Measurements from ENCODE around the gene FMNL2.

Gene FMNL2

DNA sequence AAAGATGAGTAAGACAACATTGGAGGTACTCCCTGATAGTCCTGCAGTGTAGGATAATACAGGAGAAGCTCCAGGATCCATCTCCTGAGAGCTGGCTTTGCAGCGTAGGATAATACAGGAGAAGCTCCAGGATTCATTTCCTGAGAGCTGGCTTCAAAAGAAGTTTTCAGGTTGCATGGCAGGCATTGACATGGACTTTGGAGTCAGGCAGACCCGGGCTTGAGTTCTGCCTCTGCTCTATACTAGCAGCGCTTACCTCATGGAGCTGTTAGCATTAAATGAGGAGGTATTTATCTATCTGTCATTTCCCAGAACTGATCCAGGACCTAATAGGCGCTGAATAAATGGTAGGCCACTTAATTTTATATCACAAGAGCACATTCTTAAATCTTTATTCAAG is 97.8 kb downstream of the FMNL2 start:
- H3K4me3 ChIP-seq (ENCODE audit: low read depth, low read length), result peak overlapping the region; percentile 13; the same call in 1 of the 2 replicates
- H3K36me3 ChIP-seq, result no peaks in the 10 kb centered on the region
- peak; percentile 33 for DNase-seq
- H3K27ac ChIP-seq, result peak overlapping the region; percentile 90
- H3K9me3 ChIP-seq (ENCODE audit: severe bottlenecking), result no peaks in the 10 kb centered on the region
- no peaks in the 10 kb centered on the region for H3K27me3 ChIP-seq (ENCODE audit: insufficient read depth, low read depth, severe bottlenecking)
- TF ChIP-seq, protein P1, sequence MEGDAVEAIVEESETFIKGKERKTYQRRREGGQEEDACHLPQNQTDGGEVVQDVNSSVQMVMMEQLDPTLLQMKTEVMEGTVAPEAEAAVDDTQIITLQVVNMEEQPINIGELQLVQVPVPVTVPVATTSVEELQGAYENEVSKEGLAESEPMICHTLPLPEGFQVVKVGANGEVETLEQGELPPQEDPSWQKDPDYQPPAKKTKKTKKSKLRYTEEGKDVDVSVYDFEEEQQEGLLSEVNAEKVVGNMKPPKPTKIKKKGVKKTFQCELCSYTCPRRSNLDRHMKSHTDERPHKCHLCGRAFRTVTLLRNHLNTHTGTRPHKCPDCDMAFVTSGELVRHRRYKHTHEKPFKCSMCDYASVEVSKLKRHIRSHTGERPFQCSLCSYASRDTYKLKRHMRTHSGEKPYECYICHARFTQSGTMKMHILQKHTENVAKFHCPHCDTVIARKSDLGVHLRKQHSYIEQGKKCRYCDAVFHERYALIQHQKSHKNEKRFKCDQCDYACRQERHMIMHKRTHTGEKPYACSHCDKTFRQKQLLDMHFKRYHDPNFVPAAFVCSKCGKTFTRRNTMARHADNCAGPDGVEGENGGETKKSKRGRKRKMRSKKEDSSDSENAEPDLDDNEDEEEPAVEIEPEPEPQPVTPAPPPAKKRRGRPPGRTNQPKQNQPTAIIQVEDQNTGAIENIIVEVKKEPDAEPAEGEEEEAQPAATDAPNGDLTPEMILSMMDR (IDR thresholded peaks at IDR 0.05; ENCODE audit: low read depth, low read length), result no peak

DNA sequence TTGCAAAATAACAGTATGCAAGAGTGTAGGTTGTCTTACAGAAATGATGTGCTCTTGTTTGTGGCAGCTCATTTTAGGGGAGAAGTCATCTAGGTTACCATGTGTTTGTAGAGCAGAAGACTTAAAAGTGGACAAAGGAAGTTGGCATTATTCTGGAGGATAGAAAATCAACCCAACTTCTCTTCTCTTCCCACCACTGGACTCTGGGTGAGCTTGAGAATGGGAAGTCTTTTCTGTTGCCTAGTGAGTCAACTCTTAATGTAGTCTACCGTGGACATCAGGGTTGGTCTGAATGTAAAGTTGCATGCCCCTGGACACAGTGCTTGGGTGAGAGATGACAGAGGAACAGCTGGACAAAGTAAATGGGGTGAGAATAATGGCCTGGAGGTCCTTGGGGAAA is 98.3 kb downstream of the FMNL2 start:
- TF ChIP-seq, protein P1 (IDR thresholded peaks at IDR 0.05; ENCODE audit: low read depth, low read length), result no peak
- H3K27ac ChIP-seq, result peak overlapping the region; percentile 90
- DNase-seq, result no peak
- H3K4me3 ChIP-seq (ENCODE audit: low read depth, low read length), result no peak overlapping the region
- no peaks in the 10 kb centered on the region for H3K9me3 ChIP-seq (ENCODE audit: severe bottlenecking)
- no peaks in the 10 kb centered on the region for H3K27me3 ChIP-seq (ENCODE audit: insufficient read depth, low read depth, severe bottlenecking)
- no peaks in the 10 kb centered on the region for H3K36me3 ChIP-seq

DNA sequence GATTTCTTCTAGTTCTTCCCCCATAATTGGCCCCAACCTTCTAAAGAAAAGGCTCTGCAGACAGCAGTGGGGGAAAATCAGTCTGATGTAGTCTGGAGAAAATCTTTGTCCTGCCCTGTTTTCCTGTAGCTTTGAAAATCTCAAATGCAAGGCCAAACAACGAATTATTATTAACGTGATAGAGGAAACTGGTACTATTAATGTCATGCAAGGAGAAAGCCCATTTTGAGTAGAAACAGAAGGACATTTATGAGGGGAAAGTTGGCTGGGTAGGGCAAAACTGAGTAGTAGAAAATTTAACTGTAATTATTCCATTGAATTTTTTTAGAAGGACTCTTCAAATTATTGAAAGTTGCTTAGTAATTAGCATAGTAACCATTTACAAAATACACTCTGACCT is 98.8 kb downstream of the FMNL2 start:
- DNase-seq, result no peak
- Histone ChIP-seq H3K27me3 (ENCODE audit: insufficient read depth, low read depth, severe bottlenecking) (no peaks in the 10 kb centered on the region), H3K27ac (peak overlapping the region; percentile 90), H3K4me3 (ENCODE audit: low read depth, low read length) (no peak overlapping the region), H3K9me3 (ENCODE audit: severe bottlenecking) (no peaks in the 10 kb centered on the region), H3K36me3 (no peaks in the 10 kb centered on the region)
- TF ChIP-seq, protein P1 (IDR thresholded peaks at IDR 0.05; ENCODE audit: low read depth, low read length), result no peak

DNA sequence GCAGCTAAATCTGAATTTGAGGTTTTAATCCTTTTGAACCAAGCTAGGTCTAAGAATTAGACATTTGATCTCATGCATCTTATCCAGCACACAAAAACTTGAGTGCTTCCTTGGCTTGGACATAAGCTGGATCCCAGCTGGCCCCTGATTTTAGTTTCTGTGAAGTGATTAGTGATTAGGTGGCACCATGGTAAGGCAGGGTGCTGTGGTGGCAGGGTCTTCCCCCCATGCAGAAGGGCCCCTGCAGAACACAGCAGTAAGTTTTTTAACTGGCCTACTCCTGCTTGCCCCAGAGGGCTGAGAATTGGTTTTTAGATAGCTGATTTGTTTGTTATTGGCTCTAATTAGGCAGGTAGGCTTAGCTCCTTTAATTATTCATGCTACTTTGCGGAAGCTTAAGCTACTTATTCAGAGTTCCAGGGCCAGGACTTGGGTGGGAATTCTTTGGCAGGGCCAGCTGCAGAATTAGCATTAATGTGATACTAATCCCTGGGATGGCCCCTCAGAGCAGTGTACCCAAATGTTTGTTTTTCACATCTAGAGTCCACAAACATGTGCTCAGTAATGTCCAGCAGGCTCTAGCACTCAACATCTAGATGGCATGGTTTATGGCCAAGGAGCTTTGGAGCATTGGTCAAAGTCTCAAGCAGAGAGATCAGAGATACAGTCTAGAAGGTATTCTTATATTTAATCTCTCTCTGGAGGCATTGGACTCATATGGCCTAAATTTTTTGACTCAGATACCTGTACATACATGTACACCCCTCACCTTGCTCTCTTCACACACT is 99.6 kb downstream of the FMNL2 start:
- TF ChIP-seq, protein P1 (IDR thresholded peaks at IDR 0.05; ENCODE audit: low read depth, low read length), result no peak
- H3K36me3 ChIP-seq, result no peaks in the 10 kb centered on the region
- no peak overlapping the region for H3K4me3 ChIP-seq (ENCODE audit: low read depth, low read length)
- DNase-seq, result peak; percentile 73
- no peaks in the 10 kb centered on the region for H3K9me3 ChIP-seq (ENCODE audit: severe bottlenecking)
- H3K27ac ChIP-seq, result peak overlapping the region; percentile 90
- H3K27me3 ChIP-seq (ENCODE audit: insufficient read depth, low read depth, severe bottlenecking), result no peaks in the 10 kb centered on the region

DNA sequence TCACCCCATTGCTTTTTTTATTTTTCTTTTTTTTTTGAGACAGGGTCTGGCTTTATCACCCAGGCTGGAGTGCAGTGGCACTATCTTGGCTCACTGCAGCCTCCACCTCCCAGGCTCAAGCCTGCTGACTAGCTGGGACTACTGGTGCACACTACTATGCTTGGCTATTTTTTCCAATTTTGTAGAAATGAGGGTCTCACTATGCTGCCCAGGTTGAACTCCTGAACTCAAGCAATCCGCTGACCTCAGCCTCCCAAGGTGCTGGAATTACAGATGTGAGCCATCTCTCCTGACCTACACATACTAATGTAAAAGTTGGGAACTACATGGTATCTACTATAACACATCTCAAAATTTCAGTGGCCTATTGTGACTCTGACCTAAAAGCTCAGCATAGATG is 101.2 kb downstream of the FMNL2 start:
- Histone ChIP-seq H3K4me3 (ENCODE audit: low read depth, low read length) (no peak overlapping the region), H3K36me3 (no peaks in the 10 kb centered on the region), H3K27me3 (ENCODE audit: insufficient read depth, low read depth, severe bottlenecking) (no peaks in the 10 kb centered on the region), H3K27ac (no peak overlapping the region), H3K9me3 (ENCODE audit: severe bottlenecking) (no peaks in the 10 kb centered on the region)
- no peak for DNase-seq
- TF ChIP-seq, protein P1 (IDR thresholded peaks at IDR 0.05; ENCODE audit: low read depth, low read length), result no peak
